Activated CD4-positive, alpha-beta T cell treated with anti-CD3 and anti-CD28 coated beads, Interleukin-2, amount 50 U/mL, for 48 hours (primary cell): ENCODE data around the gene SYNGR3.

Source experiments
- DNase-seq, 2 experiments: peaks; one replicate each; pipeline ENCODE4 v3.0.0-alpha.2; 2020

Gene SYNGR3

DNA sequence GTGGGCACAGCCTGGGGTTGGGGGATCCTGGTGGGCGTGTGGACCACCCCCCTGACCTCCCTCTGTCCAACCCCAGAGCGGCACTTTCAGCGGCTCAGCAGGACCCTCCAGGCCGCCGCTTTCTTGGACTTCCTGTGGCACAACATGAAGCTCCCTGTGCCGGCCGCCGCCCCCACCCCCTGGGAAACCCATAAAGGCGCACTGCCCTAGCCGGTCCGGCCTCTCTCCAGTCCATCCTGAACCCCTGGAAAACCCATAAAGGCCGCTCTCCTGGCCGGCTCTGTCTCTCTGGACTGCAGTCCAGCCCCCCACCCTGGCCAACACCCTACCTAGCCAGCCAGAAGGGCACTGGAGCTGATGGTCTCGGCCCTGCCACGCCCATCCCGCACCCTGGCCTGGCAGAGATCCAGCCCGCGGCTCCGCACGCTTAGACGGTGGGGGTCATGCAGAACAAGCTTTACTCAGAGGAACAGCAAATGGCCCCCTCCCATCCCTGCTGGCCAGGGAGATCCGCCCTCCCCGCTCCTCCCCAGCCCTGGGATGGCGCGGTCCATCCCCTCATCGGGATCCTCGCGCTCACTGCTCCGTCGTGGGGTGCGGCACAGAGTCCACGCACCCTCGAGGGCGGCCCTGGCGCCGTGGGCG, 11.2 kb upstream of the SYNGR3 start:
- no peak for DNase-seq

- peak; percentile 42 to 43 for DNase-seq
Observed at GRCh38 chr16:1979271-1980029, 10.3 kb upstream of the SYNGR3 start.

DNA sequence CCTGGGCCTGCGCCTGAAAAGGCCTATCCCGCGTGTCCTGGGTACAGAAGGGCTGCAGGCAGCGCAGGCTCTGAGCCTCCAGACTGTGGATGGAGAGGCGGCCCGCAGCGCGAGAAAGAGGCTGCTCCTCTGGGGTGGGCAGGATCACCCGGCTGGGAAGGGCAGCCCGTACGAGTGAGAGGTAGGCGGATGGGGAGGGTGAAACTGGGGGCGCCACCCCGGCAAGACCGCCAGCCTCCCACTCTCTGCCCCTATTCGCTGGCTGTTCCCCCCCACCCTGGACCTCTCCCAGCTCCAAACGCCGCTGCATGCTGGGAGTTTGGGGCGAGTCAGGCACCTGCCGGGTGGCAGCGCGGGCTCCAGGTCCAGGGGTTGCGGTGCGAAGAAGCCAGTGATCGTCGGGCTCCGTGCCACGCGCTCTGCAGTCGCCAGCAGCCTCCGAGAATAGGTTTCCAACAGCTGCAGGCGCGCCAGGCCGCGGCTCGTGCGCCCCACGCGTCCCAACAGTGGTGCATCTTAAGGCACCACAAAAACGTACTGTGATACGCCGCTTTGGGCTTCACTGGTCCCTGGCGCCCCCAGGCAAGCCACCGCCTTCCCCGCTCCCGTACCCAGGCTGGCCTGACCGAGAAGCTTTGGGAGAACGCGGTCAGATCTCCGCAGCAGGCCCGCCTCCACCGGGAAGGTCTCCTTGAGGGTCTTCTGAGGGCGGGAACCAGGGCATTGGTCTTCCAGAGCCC, 9.6 kb upstream of the SYNGR3 start:
- DNase-seq = no peak

GRCh38 chr16:1980770-1981087, 9.0 kb upstream of the SYNGR3 start:
- no peak for DNase-seq

DNA sequence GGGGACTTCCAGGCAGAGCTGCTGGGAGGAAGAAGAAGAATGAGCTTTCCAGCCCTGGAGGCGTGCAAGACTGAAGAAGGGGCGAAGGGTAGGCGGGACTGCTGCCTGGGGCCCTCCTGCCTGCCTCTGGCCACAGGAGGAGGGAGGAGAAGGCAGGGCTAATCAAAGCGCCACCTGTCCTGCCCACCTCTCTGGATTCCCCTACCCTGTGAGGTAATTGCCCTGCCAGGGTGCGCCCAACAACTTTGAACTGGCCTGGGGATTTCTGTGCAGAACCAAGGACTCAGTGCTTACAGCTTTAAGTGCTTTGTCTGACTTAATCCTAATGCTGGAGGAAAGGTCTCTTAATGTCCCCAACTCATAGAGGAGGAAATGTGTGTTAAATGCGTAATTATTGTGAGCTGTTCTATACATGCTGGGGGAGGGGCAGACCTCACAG, 8.4 kb upstream of the SYNGR3 start, which contains the start of gene NOXO1:
Gene NOXO1, minus strand, starts transcription at position 72 of the 439 bp plus-strand sequence. CDS start 290 bp downstream, outside the sequence.
- DNase-seq = no peak

GRCh38 chr16:1982013-1982433, 7.7 kb upstream of the SYNGR3 start:
- no peak for DNase-seq

GRCh38 chr16:1982991-1983543, 6.7 kb upstream of the SYNGR3 start:
- no peak for DNase-seq

GRCh38 chr16:1983544-1984346, 6.0 kb upstream of the SYNGR3 start, which contains the start of gene GFER:
TSS of gene GFER (plus strand) at chr16:1984193. CDS start at chr16:1984219, 26 bp downstream.
- peak; percentile 83 to 87 for DNase-seq

- DNase-seq = no peak
Observed at GRCh38 chr16:1984347-1985225, 5.2 kb upstream of the SYNGR3 start.

DNA sequence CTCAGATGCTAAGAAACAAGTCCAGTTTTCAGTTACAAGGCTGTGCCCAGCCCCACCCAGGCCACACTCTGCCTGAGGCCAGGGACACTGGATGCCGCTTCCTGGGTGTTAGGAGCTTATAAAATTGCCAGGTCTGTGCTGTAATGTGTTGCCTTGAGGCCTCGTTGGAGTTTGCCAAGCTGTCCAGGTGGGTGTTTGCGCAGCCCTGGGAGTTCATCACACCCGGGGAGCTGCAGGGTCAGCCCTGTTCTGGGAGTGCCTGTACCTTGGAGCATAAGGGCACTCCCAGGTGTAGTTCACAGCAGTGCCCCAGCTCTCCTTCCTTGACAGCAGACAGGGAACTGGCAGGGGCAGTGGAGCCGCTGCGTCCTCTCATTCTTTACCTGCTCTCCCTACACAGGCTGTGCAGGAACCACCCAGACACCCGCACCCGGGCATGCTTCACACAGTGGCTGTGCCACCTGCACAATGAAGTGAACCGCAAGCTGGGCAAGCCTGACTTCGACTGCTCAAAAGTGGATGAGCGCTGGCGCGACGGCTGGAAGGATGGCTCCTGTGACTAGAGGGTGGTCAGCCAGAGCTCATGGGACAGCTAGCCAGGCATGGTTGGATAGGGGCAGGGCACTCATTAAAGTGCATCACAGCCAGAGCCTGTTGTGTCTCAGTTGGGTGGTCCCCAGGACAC, 4.2 kb upstream of the SYNGR3 start:
- no peak for DNase-seq

DNA sequence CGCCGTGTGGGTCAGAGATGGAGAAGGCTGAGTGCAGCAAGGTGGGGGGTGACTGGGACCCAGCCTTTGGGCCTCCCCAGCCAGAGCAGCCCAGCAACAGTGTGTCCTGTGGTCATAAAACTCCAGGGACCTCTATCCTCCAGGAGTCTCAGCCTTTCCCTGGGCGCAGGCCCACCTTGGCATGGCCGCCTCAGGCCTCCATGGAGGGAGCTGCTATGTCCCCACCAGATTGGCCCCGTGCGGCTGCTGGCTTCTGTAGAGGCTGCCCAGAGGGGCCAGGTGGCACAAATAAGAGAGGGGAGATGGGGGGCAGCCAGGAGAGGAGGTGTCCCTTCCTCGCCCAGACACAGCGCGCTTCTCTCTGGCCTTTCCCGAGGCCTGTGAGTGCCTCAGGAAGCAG, 2.6 kb upstream of the SYNGR3 start:
- DNase-seq = no peak

GRCh38 chr16:1990101-1990350, 256 bp downstream of the SYNGR3 start:
- no peak for DNase-seq

- DNase-seq = peak in 1 of 2 experiments; percentile 55
Observed at GRCh38 chr16:1990351-1991134, 773 bp downstream of the SYNGR3 start.

GRCh38 chr16:1991135-1991551, 1.4 kb downstream of the SYNGR3 start:
- DNase-seq = peak in 1 of 2 experiments; percentile 61

DNA sequence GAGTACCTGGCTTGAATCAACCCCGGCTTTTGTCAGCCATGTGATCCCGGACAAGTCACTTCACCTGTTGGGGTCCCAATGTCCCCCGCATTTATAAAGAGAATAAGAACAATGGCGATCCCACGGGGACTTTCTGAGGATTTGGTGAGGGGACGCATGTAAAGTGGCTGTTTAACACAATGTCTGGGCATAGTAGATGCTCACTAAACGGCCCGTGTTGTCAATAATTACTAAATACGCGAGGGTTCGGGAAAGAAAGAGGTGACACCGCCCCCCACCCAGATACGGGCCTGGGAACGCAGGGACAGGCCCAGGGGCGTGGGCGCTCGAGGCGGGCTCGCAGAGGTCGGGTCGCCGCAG, 1.8 kb downstream of the SYNGR3 start:
- no peak for DNase-seq

GRCh38 chr16:1991948-1992703, 2.4 kb downstream of the SYNGR3 start:
- peak; percentile 96 to 97 for DNase-seq

GRCh38 chr16:1992704-1993317, 3.0 kb downstream of the SYNGR3 start:
- no peak for DNase-seq

DNA sequence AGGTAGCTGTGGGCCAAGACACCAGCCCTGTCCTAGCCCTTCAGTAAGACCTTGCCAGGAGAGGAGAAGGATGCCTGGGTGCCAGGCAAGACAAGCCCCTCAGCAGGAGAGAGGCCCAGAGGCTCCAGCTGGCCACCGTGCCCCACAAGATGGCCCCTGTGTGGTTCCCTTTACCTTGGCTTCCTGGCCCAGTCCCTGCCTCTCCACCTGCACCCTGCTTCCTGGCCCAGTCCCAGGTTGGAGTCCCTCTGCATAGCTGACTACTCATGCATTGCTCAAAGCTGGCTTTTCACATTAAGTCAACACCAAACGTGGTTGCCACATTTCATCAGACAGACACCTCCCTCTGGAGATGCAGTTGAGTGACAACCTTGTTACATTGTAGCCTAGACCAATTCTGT, 4.0 kb downstream of the SYNGR3 start:
- no peak for DNase-seq
